SK-N-SH treated with all-trans-retinoic acid at 6 μM for 48 hours (cell line): ENCODE results near the gene GUCD1.

Experiments used
- ATAC-seq: fragments of 200-7000 bp; cut with Tn5 transposase; 3 replicates; pipeline ENCODE4 v1.9.1; 2020; ENCODE audit warnings: mild to moderate bottlenecking, moderate library complexity
- OSR1 ChIP-seq: fragments of 250-450 bp; sonication (Bioruptor Pico); IDR thresholded peaks from 2 replicates; pipeline ENCODE4 v1.8.0; 2022; ENCODE audit warnings: moderate library complexity, mild to moderate bottlenecking, inconsistent platforms
- TCF4 ChIP-seq: fragments of 250-450 bp; sonication (Bioruptor Pico); IDR thresholded peaks from 2 replicates; pipeline ENCODE4 v1.8.0; 2021; ENCODE audit warnings: mild to moderate bottlenecking, moderate library complexity, borderline replicate concordance
- TSHZ2 ChIP-seq: fragments of 250-450 bp; sonication (Bioruptor Pico); IDR thresholded peaks from 2 replicates; pipeline ENCODE4 v1.5.0; 2020; ENCODE audit warnings: mild to moderate bottlenecking, moderate library complexity
- ZNF565 ChIP-seq: fragments of 450-650 bp; formaldehyde crosslinking; conservative IDR thresholded peaks from 2 replicates; pipeline ENCODE4 v1.5.0; 2020; ENCODE audit warnings: low read depth, mild to moderate bottlenecking, moderate library complexity
- TF ChIP-seq, protein P1 (sequence below): fragments of 250-450 bp; sonication (Bioruptor Pico); IDR thresholded peaks from 2 replicates; pipeline ENCODE4 v1.5.1; 2020; ENCODE audit warnings: low read depth, mild to moderate bottlenecking, moderate library complexity

GUCD1 gene

DNA sequence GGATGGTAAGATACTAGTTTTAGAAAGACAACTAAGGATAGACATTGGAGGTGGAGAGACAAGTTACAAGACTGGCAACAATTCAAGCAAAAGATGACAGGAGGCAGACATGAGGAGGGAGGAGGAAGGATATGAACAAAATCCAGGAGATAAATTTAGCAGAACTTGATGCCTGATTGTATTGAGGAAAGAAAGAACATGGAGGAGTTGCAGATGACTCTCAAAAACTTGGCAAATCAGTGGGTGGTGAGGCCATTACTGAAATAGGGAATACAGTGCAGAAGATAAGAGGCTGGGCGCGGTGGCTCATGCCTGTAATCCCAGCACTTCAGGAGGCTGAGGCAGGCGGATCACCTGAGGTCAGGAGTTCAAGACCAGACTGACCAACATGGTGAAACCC is 62.5 kb downstream of the GUCD1 start:
- ATAC-seq = no peak

More for the DNA sequence above, 62.5 kb downstream of the GUCD1 start:
- TF ChIP-seq TSHZ2 (CRISPR knock-in tag) (no peak), OSR1 (CRISPR knock-in tag) (no peak), ZNF565 (CRISPR knock-in tag) (no peak), TCF4 (CRISPR knock-in tag) (no peak)
- TF ChIP-seq, protein P1, sequence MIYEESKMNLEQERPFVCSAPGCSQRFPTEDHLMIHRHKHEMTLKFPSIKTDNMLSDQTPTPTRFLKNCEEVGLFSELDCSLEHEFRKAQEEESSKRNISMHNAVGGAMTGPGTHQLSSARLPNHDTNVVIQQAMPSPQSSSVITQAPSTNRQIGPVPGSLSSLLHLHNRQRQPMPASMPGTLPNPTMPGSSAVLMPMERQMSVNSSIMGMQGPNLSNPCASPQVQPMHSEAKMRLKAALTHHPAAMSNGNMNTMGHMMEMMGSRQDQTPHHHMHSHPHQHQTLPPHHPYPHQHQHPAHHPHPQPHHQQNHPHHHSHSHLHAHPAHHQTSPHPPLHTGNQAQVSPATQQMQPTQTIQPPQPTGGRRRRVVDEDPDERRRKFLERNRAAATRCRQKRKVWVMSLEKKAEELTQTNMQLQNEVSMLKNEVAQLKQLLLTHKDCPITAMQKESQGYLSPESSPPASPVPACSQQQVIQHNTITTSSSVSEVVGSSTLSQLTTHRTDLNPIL (CRISPR knock-in tag) = no peak
